BE2C (cell line): ENCODE data around the gene MACF1.

Source experiments
- DNase-seq: peaks from one replicate; pipeline ENCODE4 v3.0.0-alpha.2; 2020
- H3K27me3 ChIP-seq: fragments of 250-450 bp; sonication (Bioruptor Pico); 2 replicates; pipeline ENCODE4 v1.5.1; 2020; ENCODE audit warnings: mild to moderate bottlenecking
- H3K36me3 ChIP-seq: fragments of 250-450 bp; sonication (Bioruptor Pico); 2 replicates; pipeline ENCODE4 v1.5.1; 2020; ENCODE audit warnings: mild to moderate bottlenecking
- H3K4me1 ChIP-seq: fragments of 250-450 bp; sonication (Bioruptor Pico); 2 replicates; pipeline ENCODE4 v1.5.1; 2020
- H3K4me3 ChIP-seq: 2 replicates; pipeline ENCODE4 v1.5.1; 2011; ENCODE audit warnings: low read depth, low read length
- H3K9me3 ChIP-seq: fragments of 250-450 bp; sonication (Bioruptor Pico); 2 replicates; pipeline ENCODE4 v1.5.1; 2020
- CTCF ChIP-seq: IDR thresholded peaks from 2 replicates; pipeline ENCODE4 v1.5.1; 2012; ENCODE audit warnings: mild to moderate bottlenecking, low read depth, low read length

The MACF1 gene

GRCh38 chr1:39372105-39372504 is 167.6 kb downstream of the MACF1 start:
- Histone ChIP-seq H3K4me3 (no peak overlapping the region), H3K27me3 (no peaks in the 10 kb centered on the region), H3K9me3 (no peaks in the 10 kb centered on the region), H3K4me1 (no peaks in the 10 kb centered on the region), H3K36me3 (no peaks in the 10 kb centered on the region; the same call in 1 of the 2 replicates)
- no peak for TF ChIP-seq CTCF
- DNase-seq: no peak

- H3K4me3 ChIP-seq: no peak overlapping the region
- TF ChIP-seq CTCF: no peak
- no peak for DNase-seq
- H3K9me3 ChIP-seq: no peaks in the 10 kb centered on the region
- H3K27me3 ChIP-seq: no peaks in the 10 kb centered on the region
- no peaks in the 10 kb centered on the region for H3K4me1 ChIP-seq
- H3K36me3 ChIP-seq: no peaks in the 10 kb centered on the region
Observed at GRCh38 chr1:39376656-39377055, 172.2 kb downstream of the MACF1 start.

GRCh38 chr1:39378377-39378776 is 173.9 kb downstream of the MACF1 start:
- H3K4me3 ChIP-seq: no peak overlapping the region
- DNase-seq: no peak
- peak; percentile 50 for TF ChIP-seq CTCF
- H3K9me3 ChIP-seq: no peaks in the 10 kb centered on the region
- no peaks in the 10 kb centered on the region for H3K4me1 ChIP-seq
- H3K36me3 ChIP-seq: no peaks in the 10 kb centered on the region
- no peaks in the 10 kb centered on the region for H3K27me3 ChIP-seq

GRCh38 chr1:39379187-39379586 is 174.7 kb downstream of the MACF1 start:
- no peak for TF ChIP-seq CTCF
- H3K36me3 ChIP-seq: no peaks in the 10 kb centered on the region
- no peak for DNase-seq
- no peaks in the 10 kb centered on the region for H3K9me3 ChIP-seq
- H3K4me3 ChIP-seq: no peak overlapping the region
- H3K27me3 ChIP-seq: no peaks in the 10 kb centered on the region
- H3K4me1 ChIP-seq: no peaks in the 10 kb centered on the region

- no peaks in the 10 kb centered on the region for H3K36me3 ChIP-seq
- TF ChIP-seq CTCF: no peak
- no peaks in the 10 kb centered on the region for H3K4me1 ChIP-seq
- H3K27me3 ChIP-seq: no peaks in the 10 kb centered on the region
- no peak for DNase-seq
- H3K4me3 ChIP-seq: no peak overlapping the region
- H3K9me3 ChIP-seq: no peaks in the 10 kb centered on the region
Observed at GRCh38 chr1:39380036-39380435, 175.5 kb downstream of the MACF1 start.

- Histone ChIP-seq H3K4me3 (no peak overlapping the region), H3K27me3 (no peaks in the 10 kb centered on the region), H3K9me3 (no peaks in the 10 kb centered on the region), H3K36me3 (no peaks in the 10 kb centered on the region), H3K4me1 (no peaks in the 10 kb centered on the region)
- DNase-seq: no peak
- TF ChIP-seq CTCF: no peak
Observed at GRCh38 chr1:39381839-39382238, 177.3 kb downstream of the MACF1 start.
